RWPE2 (cell line): ENCODE results near the gene ST8SIA1.

Experiments used
- ATAC-seq: fragments of 200-7000 bp; cut with Tn5 transposase; 3 replicates; pipeline ENCODE4 v1.9.1; 2021; ENCODE audit warnings: low read depth
- DNase-seq: peaks from one replicate; pipeline ENCODE4 v3.0.0-alpha.2; 2020; ENCODE audit warnings: low spot score
- H3K27ac ChIP-seq: fragments of 450-650 bp; 2 replicates; pipeline ENCODE4 v1.5.1; 2017; ENCODE audit warnings: mild to moderate bottlenecking; ENCODE audit not compliant: poor library complexity, severe bottlenecking
- H3K27me3 ChIP-seq: fragments of 250-450 bp; sonication (Bioruptor Pico); 2 replicates; pipeline ENCODE4 v1.5.1; 2021; ENCODE audit warnings: mild to moderate bottlenecking, moderate library complexity; ENCODE audit not compliant: insufficient read depth, poor library complexity, severe bottlenecking
- H3K36me3 ChIP-seq: fragments of 250-450 bp; sonication (Bioruptor Pico); 2 replicates; pipeline ENCODE4 v1.5.1; 2020; ENCODE audit warnings: low read depth, mild to moderate bottlenecking, moderate library complexity
- H3K4me1 ChIP-seq: fragments of 250-450 bp; sonication (Bioruptor Pico); 2 replicates; pipeline ENCODE4 v1.5.1; 2021; ENCODE audit warnings: mild to moderate bottlenecking, moderate library complexity; ENCODE audit not compliant: insufficient read depth, poor library complexity, severe bottlenecking
- H3K4me3 ChIP-seq: fragments of 250-450 bp; sonication (Bioruptor Pico); 2 replicates; pipeline ENCODE4 v1.5.1; 2021; ENCODE audit warnings: mild to moderate bottlenecking, moderate library complexity; ENCODE audit not compliant: severe bottlenecking
- H3K9me3 ChIP-seq: fragments of 250-450 bp; sonication (Bioruptor Pico); 2 replicates; pipeline ENCODE4 v1.5.1; 2021; ENCODE audit warnings: mild to moderate bottlenecking, moderate library complexity; ENCODE audit not compliant: severe bottlenecking
- CTCF ChIP-seq: fragments of 450-650 bp; IDR thresholded peaks from one replicate; pipeline ENCODE4 v1.5.1; 2017; ENCODE audit warnings: mild to moderate bottlenecking, moderate library complexity; ENCODE audit not compliant: poor library complexity, severe bottlenecking

The ST8SIA1 gene

GRCh38 chr12:22348208-22348607 lies 13.7 kb upstream of the ST8SIA1 start:
- ATAC-seq = no peak
- DNase-seq = no peak

GRCh38 chr12:22340143-22340542 lies 5.6 kb upstream of the ST8SIA1 start:
- H3K27me3 ChIP-seq = no peaks in the 10 kb centered on the region
- H3K27ac ChIP-seq = no peak overlapping the region
- no peak overlapping the region for H3K4me3 ChIP-seq
- no peaks in the 10 kb centered on the region for H3K36me3 ChIP-seq
- DNase-seq (no peak), ATAC-seq (no peak)
- no peak for TF ChIP-seq CTCF
- no peaks in the 10 kb centered on the region for H3K9me3 ChIP-seq
- no peaks in the 10 kb centered on the region for H3K4me1 ChIP-seq

More at GRCh38 chr12:22348208-22348607, 13.7 kb upstream of the ST8SIA1 start:
- Histone ChIP-seq H3K4me3 (no peak overlapping the region), H3K27ac (no peak overlapping the region), H3K27me3 (no peaks in the 10 kb centered on the region), H3K4me1 (no peaks in the 10 kb centered on the region), H3K36me3 (no peaks in the 10 kb centered on the region), H3K9me3 (no peaks in the 10 kb centered on the region)
- no peak for TF ChIP-seq CTCF

GRCh38 chr12:22339691-22340090 lies 5.2 kb upstream of the ST8SIA1 start:
- no peak overlapping the region for H3K4me3 ChIP-seq
- H3K36me3 ChIP-seq = no peaks in the 10 kb centered on the region
- DNase-seq (no peak), ATAC-seq (no peak)
- H3K27me3 ChIP-seq = no peaks in the 10 kb centered on the region
- H3K27ac ChIP-seq = no peak overlapping the region
- H3K9me3 ChIP-seq = no peaks in the 10 kb centered on the region
- TF ChIP-seq CTCF = no peak
- no peaks in the 10 kb centered on the region for H3K4me1 ChIP-seq

- Histone ChIP-seq H3K27ac (no peak overlapping the region), H3K4me3 (peak overlapping the region; percentile 39), H3K27me3 (no peaks in the 10 kb centered on the region), H3K9me3 (no peaks in the 10 kb centered on the region), H3K4me1 (no peaks in the 10 kb centered on the region), H3K36me3 (no peaks in the 10 kb centered on the region)
- no peak for DNase-seq
- ATAC-seq = peak; percentile 45
- TF ChIP-seq CTCF = peak; percentile 51
Observed at GRCh38 chr12:22335794-22336166, 1.3 kb upstream of the ST8SIA1 start.

- no peaks in the 10 kb centered on the region for H3K36me3 ChIP-seq
- TF ChIP-seq CTCF = no peak
- no peaks in the 10 kb centered on the region for H3K4me1 ChIP-seq
- no peak overlapping the region for H3K27ac ChIP-seq
- H3K4me3 ChIP-seq = no peak overlapping the region
- DNase-seq = no peak
- no peaks in the 10 kb centered on the region for H3K27me3 ChIP-seq
- ATAC-seq = no peak
- no peaks in the 10 kb centered on the region for H3K9me3 ChIP-seq
Observed at GRCh38 chr12:22333713-22334409, 646 bp downstream of the ST8SIA1 start.
